Measurements from ENCODE around the gene ITIH3.

Gene ITIH3

DNA sequence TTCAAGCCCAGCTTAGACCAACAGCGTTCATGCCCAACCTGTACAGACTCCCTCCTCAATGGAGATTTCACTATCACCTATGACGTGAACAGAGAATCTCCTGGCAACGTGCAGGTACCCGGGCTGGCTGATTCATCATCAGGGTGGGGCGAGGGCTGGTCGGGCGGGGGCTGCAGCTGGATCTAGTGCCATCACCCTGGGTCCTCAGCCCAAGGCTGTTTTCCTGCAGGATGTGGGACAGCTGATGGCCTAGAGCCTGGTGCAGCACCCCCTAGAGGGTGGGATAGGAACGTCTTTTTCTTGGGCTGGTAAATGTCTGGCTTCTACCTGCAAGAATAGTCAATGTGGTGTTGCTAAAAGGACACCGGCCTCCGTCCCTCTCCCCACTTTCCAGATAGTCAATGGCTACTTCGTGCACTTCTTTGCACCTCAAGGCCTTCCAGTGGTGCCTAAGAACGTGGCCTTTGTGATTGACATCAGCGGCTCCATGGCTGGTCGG lies 4.4 kb downstream of the ITIH3 start:
- Histone ChIP-seq H3K4me3 (ENCODE audit: low read length) (no peak overlapping the region), H3K9me3 (ENCODE audit: insufficient read depth, low read depth, low read length) (no peaks in the 10 kb centered on the region), H3K9ac (ENCODE audit: low read depth, low read length) (no peak overlapping the region), H3K36me3 (ENCODE audit: insufficient read depth, low read length) (no peaks in the 10 kb centered on the region), H3K4me1 (ENCODE audit: insufficient read depth, low read length) (no peaks in the 10 kb centered on the region), H3K27me3 (ENCODE audit: insufficient read depth, low read length) (no peaks in the 10 kb centered on the region), H3K27ac (ENCODE audit: low read depth, low read length) (no peak overlapping the region)
- WGBS, result 68% methylated on average over 14 of the region's 14 CpGs

- H3K36me3 ChIP-seq (ENCODE audit: insufficient read depth, low read length), result no peaks in the 10 kb centered on the region
- no peaks in the 10 kb centered on the region for H3K27me3 ChIP-seq (ENCODE audit: insufficient read depth, low read length)
- H3K4me3 ChIP-seq (ENCODE audit: low read length), result no peak overlapping the region
- no peak overlapping the region for H3K9ac ChIP-seq (ENCODE audit: low read depth, low read length)
- H3K4me1 ChIP-seq (ENCODE audit: insufficient read depth, low read length), result no peaks in the 10 kb centered on the region
- H3K9me3 ChIP-seq (ENCODE audit: insufficient read depth, low read depth, low read length), result no peaks in the 10 kb centered on the region
- 95% methylated on average over 7 of the region's 7 CpGs for WGBS
- no peak overlapping the region for H3K27ac ChIP-seq (ENCODE audit: low read depth, low read length)
Measured at GRCh38 chr3:52800079-52800478, 5.5 kb downstream of the ITIH3 start.

DNA sequence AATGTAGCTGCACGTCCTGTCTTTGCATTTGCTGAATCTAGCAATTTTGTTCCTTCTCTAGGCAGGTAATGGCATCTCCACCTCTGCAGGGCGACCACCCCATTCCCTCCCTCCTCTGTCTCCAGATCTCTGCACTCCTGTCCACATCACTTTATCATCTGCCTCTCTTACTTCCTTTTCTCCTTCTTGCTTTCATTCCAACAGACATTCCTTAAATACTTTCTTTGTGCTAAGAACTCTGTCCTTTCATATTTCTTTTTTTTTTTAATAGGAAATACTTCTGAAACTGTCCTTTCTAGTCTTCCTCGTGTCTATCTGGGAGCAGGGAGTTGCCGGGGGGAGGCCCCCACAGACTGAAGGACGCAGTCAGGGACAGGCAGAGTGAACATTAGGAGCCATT lies 7.2 kb downstream of the ITIH3 start:
- Histone ChIP-seq H3K36me3 (ENCODE audit: insufficient read depth, low read length) (no peaks in the 10 kb centered on the region), H3K9ac (ENCODE audit: low read depth, low read length) (no peak overlapping the region), H3K4me3 (ENCODE audit: low read length) (no peak overlapping the region), H3K4me1 (ENCODE audit: insufficient read depth, low read length) (no peaks in the 10 kb centered on the region), H3K27me3 (ENCODE audit: insufficient read depth, low read length) (no peaks in the 10 kb centered on the region), H3K27ac (ENCODE audit: low read depth, low read length) (no peak overlapping the region), H3K9me3 (ENCODE audit: insufficient read depth, low read depth, low read length) (no peaks in the 10 kb centered on the region)
- 86% methylated on average over 5 of the region's 5 CpGs for WGBS

DNA sequence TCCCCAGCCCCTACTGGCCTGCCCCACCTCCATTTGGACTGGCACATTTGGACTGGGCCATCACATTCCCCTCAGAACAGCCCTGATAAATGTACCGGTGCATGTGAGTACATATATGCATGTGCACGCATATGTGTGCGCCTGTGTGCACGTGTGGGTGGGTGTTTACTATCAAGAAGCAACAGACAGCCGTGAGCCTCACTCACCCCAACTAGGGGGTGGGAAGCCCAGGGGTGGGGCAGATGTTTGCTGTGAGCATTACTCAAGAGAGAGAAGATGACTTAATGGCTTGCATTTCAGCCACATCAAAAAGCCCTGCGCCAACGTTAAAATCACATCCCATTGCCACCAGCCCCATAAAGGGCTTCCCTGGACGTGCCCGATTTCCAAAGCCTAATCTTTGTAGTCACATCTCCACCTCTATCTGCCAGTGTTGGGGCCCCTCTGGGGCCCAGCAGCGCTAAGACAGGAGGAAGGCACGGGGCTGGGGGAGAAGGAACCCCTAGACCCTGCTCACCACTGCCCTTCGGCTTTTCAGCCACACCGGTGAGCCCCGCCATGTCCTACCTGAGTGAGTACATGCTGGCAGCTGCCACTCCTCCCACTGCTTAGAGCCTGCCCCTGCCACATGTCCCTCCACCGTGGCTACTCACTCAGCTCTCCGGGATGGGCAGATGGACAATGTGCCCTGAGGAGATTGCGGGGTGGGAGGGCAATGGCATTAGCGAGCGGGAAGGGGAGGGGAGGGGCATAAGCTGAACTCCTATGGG lies 10.9 kb downstream of the ITIH3 start:
- H3K36me3 ChIP-seq (ENCODE audit: insufficient read depth, low read length), result no peaks in the 10 kb centered on the region
- WGBS, result 83% methylated on average over 19 of the region's 19 CpGs
- no peak overlapping the region for H3K9ac ChIP-seq (ENCODE audit: low read depth, low read length)
- no peaks in the 10 kb centered on the region for H3K27me3 ChIP-seq (ENCODE audit: insufficient read depth, low read length)
- H3K4me1 ChIP-seq (ENCODE audit: insufficient read depth, low read length), result no peaks in the 10 kb centered on the region
- H3K27ac ChIP-seq (ENCODE audit: low read depth, low read length), result no peak overlapping the region
- H3K4me3 ChIP-seq (ENCODE audit: low read length), result no peak overlapping the region
- no peaks in the 10 kb centered on the region for H3K9me3 ChIP-seq (ENCODE audit: insufficient read depth, low read depth, low read length)

GRCh38 chr3:52809149-52809548 lies 14.6 kb downstream of the ITIH3 start:
- Histone ChIP-seq H3K9me3 (ENCODE audit: insufficient read depth, low read depth, low read length) (no peaks in the 10 kb centered on the region), H3K27ac (ENCODE audit: low read depth, low read length) (no peak overlapping the region), H3K9ac (ENCODE audit: low read depth, low read length) (no peak overlapping the region), H3K4me3 (ENCODE audit: low read length) (no peak overlapping the region), H3K27me3 (ENCODE audit: insufficient read depth, low read length) (no peaks in the 10 kb centered on the region), H3K4me1 (ENCODE audit: insufficient read depth, low read length) (no peaks in the 10 kb centered on the region), H3K36me3 (ENCODE audit: insufficient read depth, low read length) (no peaks in the 10 kb centered on the region)
- 83% methylated on average over 2 of the region's 2 CpGs for WGBS

GRCh38 chr3:52809662-52810377 lies 15.2 kb downstream of the ITIH3 start:
- Histone ChIP-seq H3K4me1 (ENCODE audit: insufficient read depth, low read length) (no peaks in the 10 kb centered on the region), H3K36me3 (ENCODE audit: insufficient read depth, low read length) (no peaks in the 10 kb centered on the region), H3K27ac (ENCODE audit: low read depth, low read length) (no peak overlapping the region), H3K4me3 (ENCODE audit: low read length) (no peak overlapping the region), H3K9ac (ENCODE audit: low read depth, low read length) (no peak overlapping the region), H3K9me3 (ENCODE audit: insufficient read depth, low read depth, low read length) (no peaks in the 10 kb centered on the region), H3K27me3 (ENCODE audit: insufficient read depth, low read length) (no peaks in the 10 kb centered on the region)
- WGBS, result 87% methylated on average over 7 of the region's 7 CpGs

DNA sequence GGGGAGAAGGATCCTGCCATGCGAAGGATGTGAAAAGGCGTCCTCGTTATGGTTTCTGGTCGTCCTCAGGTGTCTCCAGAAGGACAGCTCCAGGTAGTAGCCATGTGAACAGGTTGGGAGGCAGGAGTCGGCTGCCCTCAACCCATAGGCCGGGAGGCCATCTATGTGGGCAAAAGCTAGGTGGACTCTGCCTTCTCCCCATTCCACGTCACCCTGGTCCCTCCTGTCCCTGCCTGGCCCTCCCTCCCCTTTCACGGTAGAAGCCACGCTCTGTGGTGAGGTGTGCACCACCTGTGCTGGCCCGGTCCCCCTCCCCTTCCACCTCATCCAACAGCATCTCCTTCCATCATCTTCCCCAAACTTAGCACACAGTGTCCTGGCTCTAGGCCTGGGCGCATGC lies 16.3 kb downstream of the ITIH3 start:
- Histone ChIP-seq H3K27ac (ENCODE audit: low read depth, low read length) (no peak overlapping the region), H3K4me3 (ENCODE audit: low read length) (no peak overlapping the region), H3K4me1 (ENCODE audit: insufficient read depth, low read length) (no peaks in the 10 kb centered on the region)

GRCh38 chr3:52811452-52812011 lies 16.9 kb downstream of the ITIH3 start:
- Histone ChIP-seq H3K27me3 (ENCODE audit: insufficient read depth, low read length) (no peaks in the 10 kb centered on the region), H3K4me1 (ENCODE audit: insufficient read depth, low read length) (no peaks in the 10 kb centered on the region), H3K9me3 (ENCODE audit: insufficient read depth, low read depth, low read length) (no peaks in the 10 kb centered on the region), H3K27ac (ENCODE audit: low read depth, low read length) (no peak overlapping the region), H3K4me3 (ENCODE audit: low read length) (no peak overlapping the region), H3K9ac (ENCODE audit: low read depth, low read length) (no peak overlapping the region), H3K36me3 (ENCODE audit: insufficient read depth, low read length) (no peaks in the 10 kb centered on the region)
- WGBS, result 87% methylated on average over 7 of the region's 7 CpGs

More for the DNA sequence above, 16.3 kb downstream of the ITIH3 start:
- Histone ChIP-seq H3K27me3 (ENCODE audit: insufficient read depth, low read length) (no peaks in the 10 kb centered on the region), H3K36me3 (ENCODE audit: insufficient read depth, low read length) (no peaks in the 10 kb centered on the region), H3K9me3 (ENCODE audit: insufficient read depth, low read depth, low read length) (no peaks in the 10 kb centered on the region), H3K9ac (ENCODE audit: low read depth, low read length) (no peak overlapping the region)
- WGBS, result 93% methylated on average over 11 of the region's 11 CpGs

GRCh38 chr3:52813810-52814209 lies 19.2 kb downstream of the ITIH3 start:
- no peaks in the 10 kb centered on the region for H3K4me1 ChIP-seq (ENCODE audit: insufficient read depth, low read length)
- no peak overlapping the region for H3K9ac ChIP-seq (ENCODE audit: low read depth, low read length)
- no peak overlapping the region for H3K4me3 ChIP-seq (ENCODE audit: low read length)
- H3K36me3 ChIP-seq (ENCODE audit: insufficient read depth, low read length), result no peaks in the 10 kb centered on the region
- H3K9me3 ChIP-seq (ENCODE audit: insufficient read depth, low read depth, low read length), result no peaks in the 10 kb centered on the region
- H3K27me3 ChIP-seq (ENCODE audit: insufficient read depth, low read length), result no peaks in the 10 kb centered on the region
- WGBS, result 90% methylated on average over 8 of the region's 8 CpGs
- no peak overlapping the region for H3K27ac ChIP-seq (ENCODE audit: low read depth, low read length)

GRCh38 chr3:52816199-52816598 lies 21.6 kb downstream of the ITIH3 start:
- Histone ChIP-seq H3K4me1 (ENCODE audit: insufficient read depth, low read length) (peaks cover 8% of the 10 kb centered on the region; the same call in 1 of the 2 replicates), H3K9ac (ENCODE audit: low read depth, low read length) (no peak overlapping the region), H3K36me3 (ENCODE audit: insufficient read depth, low read length) (no peaks in the 10 kb centered on the region), H3K27ac (ENCODE audit: low read depth, low read length) (no peak overlapping the region), H3K4me3 (ENCODE audit: low read length) (no peak overlapping the region), H3K27me3 (ENCODE audit: insufficient read depth, low read length) (no peaks in the 10 kb centered on the region), H3K9me3 (ENCODE audit: insufficient read depth, low read depth, low read length) (no peaks in the 10 kb centered on the region)
- WGBS, result 98% methylated on average over 6 of the region's 6 CpGs

- no peak overlapping the region for H3K9ac ChIP-seq (ENCODE audit: low read depth, low read length)
- H3K9me3 ChIP-seq (ENCODE audit: insufficient read depth, low read depth, low read length), result no peaks in the 10 kb centered on the region
- H3K27ac ChIP-seq (ENCODE audit: low read depth, low read length), result no peak overlapping the region
- no peak overlapping the region for H3K4me3 ChIP-seq (ENCODE audit: low read length)
- no peaks in the 10 kb centered on the region for H3K36me3 ChIP-seq (ENCODE audit: insufficient read depth, low read length)
- peaks cover 8% of the 10 kb centered on the region; the same call in 1 of the 2 replicates for H3K4me1 ChIP-seq (ENCODE audit: insufficient read depth, low read length)
- WGBS, result 92% methylated on average over 10 of the region's 10 CpGs
- H3K27me3 ChIP-seq (ENCODE audit: insufficient read depth, low read length), result no peaks in the 10 kb centered on the region
Measured at GRCh38 chr3:52816654-52817053, 22.1 kb downstream of the ITIH3 start.
